Loucy (cell line): Measurements from ENCODE around the gene AGBL4.

Source experiments
- CTCF ChIP-seq: fragments of 200-600 bp; sonication (generic); conservative IDR thresholded peaks from 2 replicates; pipeline ENCODE4 v1.5.1; 2014; ENCODE audit warnings: mild to moderate bottlenecking, antibody characterized with exemption, low read length
- EZH2phosphoT487 ChIP-seq: fragments of 200-600 bp; IDR thresholded peaks from 2 replicates; pipeline ENCODE4 v1.6.1; 2018; ENCODE audit warnings: antibody characterized with exemption, mild to moderate bottlenecking, moderate library complexity, borderline replicate concordance

GRCh38 chr1:48611841-48612240 is 1411.9 kb downstream of the AGBL4 start:
- TF ChIP-seq CTCF = no peak
- no peak for TF ChIP-seq EZH2phosphoT487
